CD14-positive monocyte (primary cell): ENCODE data around the gene MLXIP. TPM values are rescaled to one million over a fixed set of nuclear protein-coding genes. Genes with fewer than 3 reads are reported as not detected.

ENCODE experiments used
- DNase-seq, 3 donors: peaks; one replicate each; pipeline ENCODE4 v3.0.0-alpha.2; 2011 to 2022
- H2AFZ ChIP-seq: 2 replicates; pipeline ENCODE4 v1.6.0; 2012; ENCODE audit warnings: mild to moderate bottlenecking, low read depth, low read length, inconsistent platforms; ENCODE audit not compliant: insufficient read depth, poor library complexity, severe bottlenecking
- H3K27ac ChIP-seq, 2 donors: 1 replicate in 1 of 2; 2 replicates in 1 of 2; pipeline ENCODE4 v1.5.1; 2012 to 2013; ENCODE audit warnings: low read length in 2 of 2, control low read depth in 1 of 2, inconsistent platforms in 1 of 2, low read depth in 1 of 2, mild to moderate bottlenecking in 1 of 2
- H3K27me3 ChIP-seq, 2 donors: one replicate each; pipeline versions ENCODE4 v1.6.0 to v1.6.1; 2011 to 2013; ENCODE audit warnings: low read length in 2 of 2; ENCODE audit not compliant: control insufficient read depth in 2 of 2, insufficient read depth in 2 of 2
- H3K36me3 ChIP-seq, 2 donors: replicated peaks in 1 of 2; 1 replicate in 1 of 2; 2 replicates in 1 of 2; pipeline versions ENCODE4 v1.5.1 to v1.6.1; 2012 to 2013; ENCODE audit warnings: low read length in 2 of 2, control low read depth in 1 of 2, inconsistent platforms in 1 of 2, mild to moderate bottlenecking in 1 of 2; ENCODE audit not compliant: insufficient read depth in 2 of 2, control insufficient read depth in 1 of 2
- H3K4me1 ChIP-seq, 2 donors: 1 replicate in 1 of 2; 2 replicates in 1 of 2; pipeline versions ENCODE4 v1.5.1 to v1.6.1; 2012 to 2013; ENCODE audit warnings: low read length in 2 of 2, control low read depth in 1 of 2, inconsistent platforms in 1 of 2, mild to moderate bottlenecking in 1 of 2, moderate library complexity in 1 of 2; ENCODE audit not compliant: insufficient read depth in 2 of 2, control insufficient read depth in 1 of 2
- H3K4me2 ChIP-seq: replicated peaks from 2 replicates; pipeline ENCODE3; 2012; ENCODE audit warnings: low read length, moderate library complexity, mild to moderate bottlenecking; ENCODE audit not compliant: poor library complexity, severe bottlenecking; ENCODE audit errors: extremely low read depth
- H3K4me3 ChIP-seq, 3 experiments: fragments of 200-600 bp in 1 of 3; sonication (generic) in 1 of 3; replicated peaks in 1 of 3; 1 replicate in 2 of 3; 2 replicates in 1 of 3; pipeline ENCODE4 v1.5.1; 2011 to 2013; ENCODE audit warnings: low read length in 3 of 3, mild to moderate bottlenecking in 3 of 3, control low read depth in 2 of 3, low read depth in 2 of 3, inconsistent platforms in 1 of 3, moderate library complexity in 1 of 3
- H3K79me2 ChIP-seq: 2 replicates; pipeline ENCODE4 v1.6.0; 2012; ENCODE audit warnings: mild to moderate bottlenecking, control low read depth, inconsistent platforms, low read length, moderate library complexity; ENCODE audit not compliant: insufficient read depth
- H3K9ac ChIP-seq: 2 replicates; pipeline ENCODE4 v1.6.0; 2017; ENCODE audit warnings: low read length, mild to moderate bottlenecking; ENCODE audit not compliant: insufficient read depth, poor library complexity, severe bottlenecking
- H3K9me3 ChIP-seq, 2 donors: replicated peaks in 1 of 2; 1 replicate in 1 of 2; 2 replicates in 1 of 2; pipeline versions ENCODE4 v1.5.1 to v1.6.1; 2012 to 2013; ENCODE audit warnings: low read length in 2 of 2, control low read depth in 1 of 2; ENCODE audit not compliant: control insufficient read depth in 1 of 2, insufficient read depth in 1 of 2
- H4K20me1 ChIP-seq: 2 replicates; pipeline ENCODE4 v1.6.0; 2012; ENCODE audit warnings: mild to moderate bottlenecking, low read length, control low read depth, moderate library complexity; ENCODE audit not compliant: insufficient read depth
- H3K27ac Mint-ChIP-seq, 7 donors: one replicate each; pipeline ENCODE4 v1.8.0; 2020; ENCODE audit warnings: mild to moderate bottlenecking in 7 of 7, mixed read lengths in 7 of 7, moderate library complexity in 6 of 7, inconsistent platforms in 2 of 7
- H3K27me3 Mint-ChIP-seq, 3 donors: one replicate each; pipeline ENCODE4 v1.8.0; 2021 to 2022; ENCODE audit warnings: low read depth in 3 of 3, mild to moderate bottlenecking in 3 of 3, mixed read lengths in 3 of 3, moderate library complexity in 3 of 3, inconsistent platforms in 1 of 3
- H3K36me3 Mint-ChIP-seq, 2 donors: one replicate each; pipeline ENCODE4 v1.8.0; 2020; ENCODE audit warnings: mixed read lengths in 2 of 2, inconsistent platforms in 1 of 2, mild to moderate bottlenecking in 1 of 2
- H3K4me1 Mint-ChIP-seq: one replicate; pipeline ENCODE4 v1.8.0; 2020; ENCODE audit warnings: mild to moderate bottlenecking, mixed read lengths
- H3K4me3 Mint-ChIP-seq, 2 donors: one replicate each; pipeline ENCODE4 v1.8.0; 2020; ENCODE audit warnings: mild to moderate bottlenecking in 2 of 2, mixed read lengths in 2 of 2, moderate library complexity in 1 of 2
- H3K9me3 Mint-ChIP-seq, 7 donors: one replicate each; pipeline ENCODE4 v1.8.0; 2020 to 2022; ENCODE audit warnings: mixed read lengths in 7 of 7, mild to moderate bottlenecking in 6 of 7, moderate library complexity in 6 of 7, inconsistent platforms in 2 of 7
- WGBS: methylation state at CpG from one replicate; pipeline ENCODE4 v1.1.5; 2013; ENCODE audit warnings: missing lambda C conversion rate; ENCODE audit not compliant: insufficient coverage; 5-methylcytosine and 5-hydroxymethylcytosine counted together
- intact Hi-C, 2 donors: fragments of 100-400 bp; cut with micrococcal nuclease; formaldehyde crosslinking; loops; one replicate each; pipeline versions ENCODE4 v1.15.0 to v1.15.1; 2023
- polyA plus RNA-seq, 3 donors: library from polyadenylated mRNA; depleted of rRNA in 1 of 3; unstranded in 2 of 3; stranded (reverse) in 1 of 3; fragments of 300-500 nt in 2 of 3; fragments of >200 nt in 1 of 3; fragmentation: Illumina TruSeq in 2 of 3; gene quantifications; 1 replicate in 2 of 3; 2 replicates in 1 of 3; pipeline ENCODE4 v1.2.3, GENCODE V29; 2012 to 2021
- TF ChIP-seq, protein P1 (sequence below): fragments of 200-600 bp; IDR thresholded peaks from one replicate; pipeline ENCODE4 v1.8.0; 2022; ENCODE audit warnings: antibody characterized with exemption, mild to moderate bottlenecking

MLXIP gene
- polyA plus RNA-seq, 3 donors = 4.5 to 44.8 (median 4.6) TPM

DNA sequence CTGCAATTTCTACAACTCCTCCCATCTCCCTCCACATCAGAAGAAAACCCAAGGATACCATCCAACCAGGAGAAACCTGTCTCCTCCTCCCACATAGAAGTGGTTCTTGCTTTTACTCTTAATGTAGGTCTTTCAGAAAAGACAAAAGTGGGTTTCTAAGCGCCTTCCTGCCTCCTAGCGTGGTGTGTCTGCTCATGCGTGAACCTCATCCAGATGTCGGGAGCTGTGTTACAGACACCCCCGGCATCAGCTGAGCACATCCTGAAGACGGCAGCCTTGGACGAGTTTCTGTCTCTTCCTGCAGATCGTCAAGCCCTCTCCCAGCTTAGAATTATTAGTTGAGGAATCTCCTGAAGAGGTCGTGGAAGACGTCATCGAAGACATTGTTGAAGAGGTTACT, 113.9 kb downstream of the MLXIP start:
- WGBS = 90% methylated on average over 7 of the region's 11 CpGs
- Mint-ChIP-seq H3K27ac (no peak overlapping the region), H3K9me3 (peaks cover 0 to 7% (median 1%) of the 10 kb centered on the region in 7 donors), H3K4me3 (no peak overlapping the region), H3K4me1 (peaks cover 2% of the 10 kb centered on the region), H3K36me3 (no peaks in the 10 kb centered on the region), H3K27me3 (peaks cover 5 to 6% (median 5%) of the 10 kb centered on the region in 3 donors)
- Histone ChIP-seq H3K79me2 (no peaks in the 10 kb centered on the region), H3K9me3 (no peaks in the 10 kb centered on the region), H3K27ac (no peak overlapping the region), H3K36me3 (no peaks in the 10 kb centered on the region), H2AFZ (no peak overlapping the region), H3K9ac (no peak overlapping the region), H4K20me1 (no peaks in the 10 kb centered on the region), H3K4me3 (no peak overlapping the region), H3K4me2 (no peak overlapping the region), H3K4me1 (no peaks in the 10 kb centered on the region), H3K27me3 (no peaks in the 10 kb centered on the region)
- DNase-seq = no peak
- intact Hi-C loops = no loop called here
- TF ChIP-seq, protein P1, sequence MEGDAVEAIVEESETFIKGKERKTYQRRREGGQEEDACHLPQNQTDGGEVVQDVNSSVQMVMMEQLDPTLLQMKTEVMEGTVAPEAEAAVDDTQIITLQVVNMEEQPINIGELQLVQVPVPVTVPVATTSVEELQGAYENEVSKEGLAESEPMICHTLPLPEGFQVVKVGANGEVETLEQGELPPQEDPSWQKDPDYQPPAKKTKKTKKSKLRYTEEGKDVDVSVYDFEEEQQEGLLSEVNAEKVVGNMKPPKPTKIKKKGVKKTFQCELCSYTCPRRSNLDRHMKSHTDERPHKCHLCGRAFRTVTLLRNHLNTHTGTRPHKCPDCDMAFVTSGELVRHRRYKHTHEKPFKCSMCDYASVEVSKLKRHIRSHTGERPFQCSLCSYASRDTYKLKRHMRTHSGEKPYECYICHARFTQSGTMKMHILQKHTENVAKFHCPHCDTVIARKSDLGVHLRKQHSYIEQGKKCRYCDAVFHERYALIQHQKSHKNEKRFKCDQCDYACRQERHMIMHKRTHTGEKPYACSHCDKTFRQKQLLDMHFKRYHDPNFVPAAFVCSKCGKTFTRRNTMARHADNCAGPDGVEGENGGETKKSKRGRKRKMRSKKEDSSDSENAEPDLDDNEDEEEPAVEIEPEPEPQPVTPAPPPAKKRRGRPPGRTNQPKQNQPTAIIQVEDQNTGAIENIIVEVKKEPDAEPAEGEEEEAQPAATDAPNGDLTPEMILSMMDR = no peak

DNA sequence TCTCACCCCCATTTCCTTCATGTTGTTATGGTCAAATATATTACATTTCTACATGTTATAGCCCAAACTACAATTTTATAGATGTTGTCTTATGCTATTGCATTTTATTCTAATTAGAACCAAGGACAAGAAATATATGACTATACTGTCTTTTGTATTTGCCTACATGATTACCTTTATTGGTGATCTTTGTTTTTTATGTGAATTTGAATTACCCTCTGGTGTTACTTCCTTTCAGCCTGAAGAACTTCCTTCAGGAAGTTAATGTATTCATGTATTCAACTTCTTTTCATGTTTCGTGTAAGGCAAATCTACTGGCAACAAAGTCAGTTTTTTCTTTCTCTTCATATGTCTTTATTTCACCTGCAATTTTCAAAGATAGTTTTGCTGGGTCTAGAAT, 116.2 kb downstream of the MLXIP start:
- H3K4me3 Mint-ChIP-seq = no peak overlapping the region
- intact Hi-C loops = no loop called here

More for the DNA sequence above, 116.2 kb downstream of the MLXIP start:
- TF ChIP-seq, protein P1 = no peak
- Mint-ChIP-seq H3K36me3 (no peaks in the 10 kb centered on the region), H3K27ac (no peak overlapping the region), H3K9me3 (peaks cover 0 to 7% (median 2%) of the 10 kb centered on the region in 7 donors), H3K27me3 (peaks cover 16 to 18% (median 17%) of the 10 kb centered on the region in 3 donors), H3K4me1 (peaks cover 8% of the 10 kb centered on the region)
- H3K9me3 ChIP-seq = no peaks in the 10 kb centered on the region
- H3K27ac ChIP-seq = no peak overlapping the region
- H2AFZ ChIP-seq = no peak overlapping the region
- H3K27me3 ChIP-seq = no peaks in the 10 kb centered on the region
- WGBS = no CpG with 5 or more reads among the region's 1 CpG
- no peaks in the 10 kb centered on the region for H3K4me1 ChIP-seq
- H3K36me3 ChIP-seq = no peaks in the 10 kb centered on the region
- no peak overlapping the region for H3K9ac ChIP-seq
- H3K4me3 ChIP-seq = no peak overlapping the region
- no peak for DNase-seq
- no peaks in the 10 kb centered on the region for H3K79me2 ChIP-seq
- no peaks in the 10 kb centered on the region for H4K20me1 ChIP-seq
- no peak overlapping the region for H3K4me2 ChIP-seq
